PC-9 (cell line): ENCODE results near the gene NUTM2E. TPM values are rescaled to one million over a fixed set of nuclear protein-coding genes. Genes with fewer than 3 reads are reported as not detected.
"Not testable (repeated sequence)": the region's sequence is repeated elsewhere in the genome, so short reads cannot be mapped to it uniquely, and the experiment has no call there.

Source experiments
- Bru-seq: library from RNA; stranded (reverse); fragments of 400-500 nt; gene quantifications from one replicate; lab custom pipeline; 2021; lab: Mats Ljungman, UMichigan
- BruChase-seq, 2 experiments: library from RNA; stranded (reverse); fragments of 400-500 nt; gene quantifications; one replicate each; lab custom pipeline; 2021; lab: Mats Ljungman, UMichigan
- BruUV-seq: library from RNA; stranded (reverse); fragments of 400-500 nt; replicated peaks from 2 replicates; lab custom pipeline; 2021; lab: Mats Ljungman, UMichigan
- CTCF ChIA-PET: fragments of 300-600 bp; sonication (Branson Sonifier 250); formaldehyde crosslinking; loops from one replicate; lab custom pipeline; 2022; ENCODE audit warnings: antibody characterized with exemption; lab: Charles Lee
- POLR2A ChIA-PET: fragments of 300-600 bp; sonication (Branson Sonifier 250); formaldehyde crosslinking; loops from one replicate; lab custom pipeline; 2022; ENCODE audit warnings: antibody characterized with exemption; ENCODE audit not compliant: unreplicated experiment; lab: Charles Lee
- DNase-seq, 2 experiments: peaks; one replicate each; pipeline versions ENCODE4 v3.0.0 to v3.0.0-alpha.2; 2015 to 2022; ENCODE audit warnings: mixed read lengths in 1 of 2
- H2AFZ ChIP-seq: fragments of 200-600 bp; sonication (generic); 2 replicates; pipeline ENCODE4 v1.8.1; 2017; ENCODE audit warnings: antibody characterized with exemption
- H3F3A ChIP-seq: fragments of 200-600 bp; sonication (generic); 2 replicates; pipeline ENCODE4 v1.8.1; 2017; ENCODE audit warnings: antibody characterized with exemption, mild to moderate bottlenecking, low read depth; ENCODE audit not compliant: insufficient read depth
- H3K27ac ChIP-seq: fragments of 200-600 bp; sonication (generic); 2 replicates; pipeline ENCODE4 v1.6.1; 2016; ENCODE audit warnings: mixed run types
- H3K27me3 ChIP-seq: fragments of 200-600 bp; sonication (generic); 2 replicates; pipeline ENCODE4 v1.6.1; 2016; ENCODE audit warnings: low read depth, mixed run types; ENCODE audit not compliant: insufficient read depth
- H3K36me3 ChIP-seq: fragments of 200-600 bp; sonication (generic); 2 replicates; pipeline ENCODE4 v1.6.1; 2016; ENCODE audit warnings: low read depth, mixed run types
- H3K4me1 ChIP-seq: fragments of 200-600 bp; sonication (generic); replicated peaks from 2 replicates; pipeline ENCODE4 v1.6.1; 2016; ENCODE audit warnings: mixed run types; ENCODE audit not compliant: insufficient read depth
- H3K4me2 ChIP-seq: fragments of 200-600 bp; sonication (generic); 2 replicates; pipeline ENCODE4 v1.6.1; 2017; ENCODE audit warnings: mixed run types
- H3K4me3 ChIP-seq: fragments of 200-600 bp; sonication (generic); 2 replicates; pipeline ENCODE4 v1.6.1; 2016; ENCODE audit warnings: mixed run types
- H3K79me2 ChIP-seq: fragments of 200-600 bp; sonication (generic); 2 replicates; pipeline ENCODE4 v1.6.1; 2017; ENCODE audit warnings: low read depth, mixed run types
- H3K9me2 ChIP-seq: fragments of 200-600 bp; sonication (generic); 2 replicates; pipeline ENCODE4 v1.8.1; 2017; ENCODE audit warnings: mild to moderate bottlenecking; ENCODE audit not compliant: insufficient read depth
- H3K9me3 ChIP-seq: fragments of 200-600 bp; sonication (generic); 2 replicates; pipeline ENCODE4 v1.8.1; 2016; ENCODE audit warnings: low read depth; ENCODE audit not compliant: insufficient read depth
- H4K20me1 ChIP-seq: fragments of 200-600 bp; sonication (generic); 2 replicates; pipeline ENCODE4 v1.8.1; 2017; ENCODE audit not compliant: insufficient read depth
- CTCF ChIP-seq: fragments of 200-600 bp; sonication (generic); conservative IDR thresholded peaks from 2 replicates; pipeline ENCODE4 v1.6.1; 2017; ENCODE audit warnings: mixed run types, antibody characterized with exemption, mild to moderate bottlenecking, moderate library complexity
- intact Hi-C: fragments of 100-400 bp; cut with micrococcal nuclease; formaldehyde crosslinking; loops from one replicate; pipeline ENCODE4 v1.10.0; 2022; ENCODE audit not compliant: unreplicated experiment
- long read RNA-seq: library from polyadenylated mRNA; stranded (forward); transcript quantifications from one replicate; pipeline ENCODE4 v2.0.0, GENCODE V29; 2022
- total RNA-seq: library from RNA; stranded (reverse); gene quantifications from 2 replicates; pipeline ENCODE4 v1.2.3, GENCODE V29; 2021

NUTM2E gene
- total RNA-seq, result 0.70 and 0.88 TPM in 2 replicates
- percentile 25 among the genes with signal in this experiment for Bru-seq, nascent RNA
- percentile 30 among the genes with signal in this experiment for BruChase-seq, experiment 1, labeled RNA remaining after a 2-hour chase
- BruChase-seq, experiment 2, labeled RNA remaining after a 6-hour chase, result percentile 29 among the genes with signal in this experiment
- long read RNA-seq, result 0 reads

- peak within 1 kb of the TSS; percentile 99 for H3K4me2 ChIP-seq
- POLR2A ChIA-PET, result not testable (repeated sequence)
These were observed at the start of gene NUTM2E for GRCh38 chr10:79826496-79827215. Gene NUTM2E (plus strand): TSS chr10:79826739. CDS start chr10:79841741, 15,002 bp downstream.

GRCh38 chr10:79777997-79778396, 48.5 kb upstream of the NUTM2E start:
- H3K9me3 ChIP-seq, intact Hi-C loops, H2AFZ ChIP-seq, H3F3A ChIP-seq, H3K4me3 ChIP-seq, H3K27ac ChIP-seq, H4K20me1 ChIP-seq, H3K79me2 ChIP-seq, CTCF ChIA-PET, H3K36me3 ChIP-seq, DNase-seq, H3K4me1 ChIP-seq, BruUV-seq, POLR2A ChIA-PET, H3K27me3 ChIP-seq, H3K4me2 ChIP-seq, H3K9me2 ChIP-seq: not testable (repeated sequence)

More at GRCh38 chr10:79826496-79827215, at the start of gene NUTM2E:
- CTCF ChIA-PET, H3K27me3 ChIP-seq, intact Hi-C loops, H3K9me2 ChIP-seq, H3K36me3 ChIP-seq, H3F3A ChIP-seq, H3K9me3 ChIP-seq, H4K20me1 ChIP-seq, BruUV-seq: not testable (repeated sequence)
- Histone ChIP-seq H3K4me1 (peaks cover 16% of the 10 kb centered on the region), H3K79me2 (peaks cover 35% of the 10 kb centered on the region), H3K4me3 (peak within 1 kb of the TSS; percentile 63), H3K27ac (peak within 1 kb of the TSS; percentile 46; the same call in 1 of the 2 replicates), H2AFZ (peak within 1 kb of the TSS; percentile 68; the same call in 1 of the 2 replicates)
- DNase-seq, result peak; percentile 63 to 84

GRCh38 chr10:79779310-79779938, 47.1 kb upstream of the NUTM2E start:
- TF ChIP-seq CTCF, result peak; percentile 49
- CTCF ChIA-PET, H3K79me2 ChIP-seq, intact Hi-C loops, POLR2A ChIA-PET, H3K4me3 ChIP-seq, H3K4me1 ChIP-seq, H4K20me1 ChIP-seq, H2AFZ ChIP-seq, H3K27ac ChIP-seq, BruUV-seq, H3F3A ChIP-seq, H3K9me2 ChIP-seq, H3K9me3 ChIP-seq, H3K4me2 ChIP-seq, H3K27me3 ChIP-seq, H3K36me3 ChIP-seq: not testable (repeated sequence)
- DNase-seq, result peak in 1 of 2 experiments; percentile 17

- DNase-seq, intact Hi-C loops, H4K20me1 ChIP-seq, H3K4me2 ChIP-seq, POLR2A ChIA-PET, H3K4me3 ChIP-seq, H3K9me3 ChIP-seq, H3K9me2 ChIP-seq, H3K79me2 ChIP-seq, CTCF ChIA-PET, BruUV-seq, H3K27me3 ChIP-seq, H2AFZ ChIP-seq, H3K4me1 ChIP-seq, H3F3A ChIP-seq, H3K36me3 ChIP-seq, H3K27ac ChIP-seq: not testable (repeated sequence)
These were observed 46.5 kb upstream of the NUTM2E start for GRCh38 chr10:79779992-79780391.

GRCh38 chr10:79781584-79781983, 45.0 kb upstream of the NUTM2E start:
- POLR2A ChIA-PET, H3K27ac ChIP-seq, H3K36me3 ChIP-seq, H3K9me2 ChIP-seq, DNase-seq, H3K4me1 ChIP-seq, H3K27me3 ChIP-seq, H3K79me2 ChIP-seq, H3F3A ChIP-seq, H4K20me1 ChIP-seq, CTCF ChIA-PET, intact Hi-C loops, H3K4me2 ChIP-seq, H3K9me3 ChIP-seq, H3K4me3 ChIP-seq, H2AFZ ChIP-seq, BruUV-seq: not testable (repeated sequence)

- H3K36me3 ChIP-seq, H3K27me3 ChIP-seq, H3K9me3 ChIP-seq, BruUV-seq, POLR2A ChIA-PET, H3K9me2 ChIP-seq, H3F3A ChIP-seq, DNase-seq, H3K4me3 ChIP-seq, H3K27ac ChIP-seq, H4K20me1 ChIP-seq, H2AFZ ChIP-seq, intact Hi-C loops, CTCF ChIA-PET, H3K4me2 ChIP-seq, H3K79me2 ChIP-seq, H3K4me1 ChIP-seq: not testable (repeated sequence)
These were observed 39.0 kb upstream of the NUTM2E start for GRCh38 chr10:79787455-79787952.
